GM21737 (cell line): ENCODE results near the gene KRTAP10-5.
"Not testable (repeated sequence)": the region's sequence is repeated elsewhere in the genome, so short reads cannot be mapped to it uniquely, and the experiment has no call there.

Source experiments
- ATAC-seq: cut with Tn5 transposase; IDR thresholded peaks from one replicate; pipeline ENCODE4 v1.9.1; 2021; ENCODE audit warnings: mild to moderate bottlenecking, moderate library complexity; ENCODE audit not compliant: unreplicated experiment

KRTAP10-5 gene

GRCh38 chr21:44592446-44593311 lies 12.3 kb upstream of the KRTAP10-5 start, which contains the start of gene KRTAP10-6:
TSS of gene KRTAP10-6 (minus strand) at chr21:44592505. CDS start at chr21:44592484, 21 bp downstream.
- ATAC-seq = no peak

GRCh38 chr21:44591801-44592130 lies 11.4 kb upstream of the KRTAP10-5 start:
- ATAC-seq = not testable (repeated sequence)

- ATAC-seq = not testable (repeated sequence)
These were observed 10.7 kb upstream of the KRTAP10-5 start for GRCh38 chr21:44590897-44591800.

- ATAC-seq = no peak
These were observed 9.9 kb upstream of the KRTAP10-5 start for GRCh38 chr21:44590311-44590721.

- ATAC-seq = no peak
These were observed 9.3 kb upstream of the KRTAP10-5 start for GRCh38 chr21:44589586-44590305.

GRCh38 chr21:44589094-44589493 lies 8.7 kb upstream of the KRTAP10-5 start:
- ATAC-seq = no peak

GRCh38 chr21:44585892-44586291 lies 5.5 kb upstream of the KRTAP10-5 start:
- no peak for ATAC-seq

- ATAC-seq = no peak
These were observed 3.4 kb upstream of the KRTAP10-5 start for GRCh38 chr21:44583800-44584147.

GRCh38 chr21:44583089-44583799 lies 2.8 kb upstream of the KRTAP10-5 start:
- ATAC-seq = no peak

GRCh38 chr21:44582055-44582454 lies 1.7 kb upstream of the KRTAP10-5 start:
- no peak for ATAC-seq

GRCh38 chr21:44581158-44581557 lies 754 bp upstream of the KRTAP10-5 start:
- no peak for ATAC-seq

GRCh38 chr21:44579833-44580144 lies 615 bp downstream of the KRTAP10-5 start:
- no peak for ATAC-seq

- ATAC-seq = no peak
These were observed 1.2 kb downstream of the KRTAP10-5 start for GRCh38 chr21:44579056-44579832.

- no peak for ATAC-seq
These were observed 1.9 kb downstream of the KRTAP10-5 start for GRCh38 chr21:44578371-44579055.

GRCh38 chr21:44576025-44576420 lies 4.4 kb downstream of the KRTAP10-5 start:
- no peak for ATAC-seq

GRCh38 chr21:44575307-44576024 lies 4.9 kb downstream of the KRTAP10-5 start:
- no peak for ATAC-seq

GRCh38 chr21:44574457-44575306 lies 5.7 kb downstream of the KRTAP10-5 start:
- ATAC-seq = no peak
